ENCODE data around the gene RNF217. TPM values are rescaled to one million over a fixed set of nuclear protein-coding genes. Genes with fewer than 3 reads are reported as not detected.
A peak's percentile ranks its signal among the peaks of the same experiment; 100 is the strongest.
"Not testable (repeated sequence)": the region's sequence is repeated elsewhere in the genome, so short reads cannot be mapped to it uniquely, and the experiment has no call there.

Gene RNF217
- total RNA-seq, 1 donor from 2014 or later, result 32.1 TPM

DNA sequence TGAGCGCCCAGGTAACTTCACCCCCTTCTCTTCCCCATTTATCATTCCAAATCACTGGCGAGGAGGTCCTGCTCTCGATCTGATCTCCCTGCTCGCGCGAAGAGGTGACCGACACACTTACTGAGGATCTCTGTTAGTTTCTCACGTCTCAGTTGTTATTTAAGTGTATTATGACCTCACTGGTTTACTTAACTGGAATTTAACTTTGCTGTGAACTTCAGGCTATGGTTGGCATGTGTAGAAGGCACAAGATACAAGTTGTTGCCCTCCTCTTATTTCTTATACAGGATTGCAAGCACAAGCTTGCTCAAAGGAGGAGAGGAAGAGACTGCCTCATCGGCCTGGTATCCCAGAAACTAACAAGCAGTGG lies 1.2 kb downstream of the RNF217 start:
- no peak for DNase-seq (ENCODE audit: low spot score)

- peak; percentile 66 for DNase-seq (ENCODE audit: low spot score)
Observed at GRCh38 chr6:124963831-124964763, 1.9 kb downstream of the RNF217 start.

GRCh38 chr6:124964764-124965105 lies 2.5 kb downstream of the RNF217 start:
- DNase-seq (ENCODE audit: low spot score), result no peak

- not testable (repeated sequence) for DNase-seq (ENCODE audit: low spot score)
Observed at GRCh38 chr6:124965424-124965850, 3.2 kb downstream of the RNF217 start.

- no peak for DNase-seq (ENCODE audit: low spot score)
Observed at GRCh38 chr6:124967444-124967843, 5.2 kb downstream of the RNF217 start.

DNA sequence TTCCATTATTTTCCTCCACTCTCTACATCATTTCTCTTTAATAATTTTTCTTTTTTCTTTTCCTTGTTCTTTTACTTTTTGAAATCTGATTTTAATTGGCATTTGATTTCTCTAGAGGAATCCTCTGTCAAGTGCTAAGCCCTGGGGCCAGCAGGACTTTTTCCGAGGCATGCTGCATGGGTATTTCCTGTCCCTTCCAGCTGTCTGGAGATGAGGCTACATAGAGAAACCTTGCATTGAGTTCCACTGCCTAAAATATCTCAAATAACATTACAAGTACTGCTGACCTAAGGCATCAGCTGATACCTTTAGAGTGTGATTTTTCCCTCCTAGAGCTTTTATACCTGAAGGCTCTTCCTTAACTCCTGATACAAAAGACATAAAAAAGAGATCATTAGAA lies 6.2 kb downstream of the RNF217 start:
- DNase-seq (ENCODE audit: low spot score), result no peak

- DNase-seq (ENCODE audit: low spot score), result no peak
Observed at GRCh38 chr6:124970243-124970642, 8.0 kb downstream of the RNF217 start.

- DNase-seq (ENCODE audit: low spot score), result no peak
Observed at GRCh38 chr6:124970763-124971162, 8.5 kb downstream of the RNF217 start.

- no peak for DNase-seq (ENCODE audit: low spot score)
Observed at GRCh38 chr6:124973780-124974179, 11.5 kb downstream of the RNF217 start.

DNA sequence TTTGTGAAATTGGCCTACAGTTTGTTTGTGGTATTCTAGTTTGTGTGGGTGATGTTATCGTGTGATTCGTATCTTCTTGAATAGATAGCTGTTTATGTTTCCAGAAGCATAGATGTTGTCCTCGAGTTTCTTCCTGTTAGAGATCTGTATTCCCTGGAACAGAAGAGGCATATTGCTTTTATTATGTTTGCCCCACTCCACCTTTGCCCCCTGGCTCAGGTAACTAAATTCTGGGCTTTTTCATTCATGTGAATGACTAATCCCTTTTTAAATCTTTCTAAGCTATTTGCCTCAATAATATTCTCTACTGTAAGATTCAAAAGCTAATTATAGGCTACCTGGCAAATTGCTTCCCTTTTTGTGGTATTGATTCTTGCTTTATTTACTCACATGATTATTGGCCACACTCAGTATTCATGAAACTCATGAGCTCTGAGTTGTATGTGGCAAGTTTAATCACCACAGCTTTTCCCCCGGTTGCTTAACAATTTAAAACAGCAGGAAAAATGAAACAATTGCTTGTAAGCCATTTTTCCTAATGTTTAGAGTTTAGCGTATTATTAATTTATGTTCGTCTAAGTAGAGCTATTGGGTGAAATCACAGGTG lies 12.6 kb downstream of the RNF217 start:
- no peak for DNase-seq (ENCODE audit: low spot score)

- DNase-seq (ENCODE audit: low spot score), result no peak
Observed at GRCh38 chr6:124977067-124977908, 15.1 kb downstream of the RNF217 start.

- DNase-seq (ENCODE audit: low spot score), result no peak
Observed at GRCh38 chr6:124978451-124979293, 16.4 kb downstream of the RNF217 start.

DNA sequence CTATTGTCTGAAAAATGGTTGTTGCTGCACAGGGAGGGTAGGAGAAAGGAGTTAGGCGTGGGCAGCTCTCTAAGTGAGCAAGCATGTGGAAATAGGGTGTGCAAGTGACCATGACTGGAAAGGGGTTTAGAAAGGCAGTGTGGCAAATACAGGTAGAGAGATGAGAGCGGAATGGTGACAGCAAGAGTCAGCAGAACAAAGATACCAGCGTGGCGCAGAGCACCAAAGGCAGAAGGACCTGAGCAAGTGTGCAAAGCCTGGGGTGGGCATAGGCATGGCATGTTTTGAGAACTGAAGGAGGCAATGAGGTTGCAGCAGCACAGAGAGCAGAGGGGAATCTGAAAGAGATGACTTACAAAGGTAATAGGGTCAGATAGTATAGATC lies 17.0 kb downstream of the RNF217 start:
- no peak for DNase-seq (ENCODE audit: low spot score)

GRCh38 chr6:124982669-124983068 lies 20.4 kb downstream of the RNF217 start:
- DNase-seq (ENCODE audit: low spot score), result no peak

- no peak for DNase-seq (ENCODE audit: low spot score)
Observed at GRCh38 chr6:124983383-124984083, 21.3 kb downstream of the RNF217 start.

GRCh38 chr6:124984668-124985338 lies 22.6 kb downstream of the RNF217 start:
- DNase-seq (ENCODE audit: low spot score), result no peak

DNA sequence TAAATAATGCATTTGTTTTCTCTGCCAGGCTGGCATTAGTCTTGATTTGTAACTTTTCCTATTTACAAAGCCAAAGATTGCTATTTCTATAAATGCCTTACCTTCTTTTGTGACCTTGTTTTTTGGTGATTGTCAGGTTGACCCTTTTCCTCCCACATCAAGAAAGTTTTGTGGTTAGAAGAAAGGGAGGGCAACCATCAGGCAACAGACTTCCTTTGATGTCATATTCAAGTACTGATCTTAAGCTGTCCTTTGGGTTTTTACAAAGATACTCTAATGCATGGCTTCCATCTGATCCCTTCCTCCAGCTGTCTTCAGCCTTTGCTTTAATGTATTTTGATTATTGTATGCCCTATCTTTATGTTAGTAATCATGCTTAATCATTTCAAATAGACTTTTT lies 23.9 kb downstream of the RNF217 start:
- no peak for DNase-seq (ENCODE audit: low spot score)

GRCh38 chr6:124987291-124987690 lies 25.1 kb downstream of the RNF217 start:
- no peak for DNase-seq (ENCODE audit: low spot score)

DNA sequence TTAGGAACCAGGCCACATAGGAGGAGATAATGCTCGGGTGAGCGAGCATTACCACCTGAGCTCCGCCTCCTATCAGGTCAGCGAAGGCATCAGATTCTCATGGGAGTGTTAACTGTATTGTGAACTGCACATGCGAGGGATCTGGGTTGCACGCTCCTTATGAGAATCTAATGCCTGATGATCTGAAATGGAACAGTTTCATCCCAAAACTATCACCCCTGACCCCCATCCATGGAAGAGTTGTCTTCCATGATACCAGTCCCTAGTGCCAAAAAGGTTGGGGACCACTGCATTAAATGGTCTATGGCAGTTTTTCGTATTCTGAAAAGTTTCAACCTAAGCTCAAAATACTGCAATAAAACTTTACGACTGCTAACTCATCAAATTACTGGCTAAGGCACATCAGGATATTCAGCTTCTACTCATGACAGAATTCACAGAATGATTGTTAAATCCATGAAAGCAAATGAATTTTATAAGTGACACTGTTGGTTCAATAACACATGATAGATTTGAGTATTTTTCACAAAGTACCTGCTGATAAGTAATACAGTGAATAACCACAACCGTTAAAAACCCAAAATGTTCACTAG lies 25.9 kb downstream of the RNF217 start:
- DNase-seq (ENCODE audit: low spot score), result no peak

Measured in mucosa of gallbladder (tissue), 1 donor.